Colonic mucosa (tissue), 4 donors: ENCODE data around the gene TRAF2. TPM values are rescaled to one million over a fixed set of nuclear protein-coding genes. Genes with fewer than 3 reads are reported as not detected.

Experiments used
- DNase-seq: peaks from one replicate; pipeline ENCODE4 v3.0.0-alpha.2; 2020
- H3K27ac ChIP-seq: fragments of 200-600 bp; one replicate; pipeline ENCODE4 v1.8.0; 2021
- H3K27me3 ChIP-seq: fragments of 200-600 bp; one replicate; pipeline ENCODE4 v1.8.0; 2021
- H3K36me3 ChIP-seq: fragments of 200-600 bp; one replicate; pipeline ENCODE4 v1.8.0; 2021
- H3K4me1 ChIP-seq: fragments of 200-600 bp; one replicate; pipeline ENCODE4 v1.8.0; 2021; ENCODE audit warnings: mild to moderate bottlenecking
- H3K4me3 ChIP-seq: fragments of 200-600 bp; one replicate; pipeline ENCODE4 v1.8.0; 2021
- H3K9ac ChIP-seq, 2 donors: one replicate each; pipeline ENCODE4 v1.7.0; 2013; ENCODE audit warnings: control low read depth in 2 of 2, low read depth in 2 of 2, low read length in 2 of 2
- H3K9me3 ChIP-seq: fragments of 200-600 bp; one replicate; pipeline ENCODE4 v1.8.0; 2021
- CTCF ChIP-seq: fragments of 200-600 bp; IDR thresholded peaks from one replicate; pipeline ENCODE4 v1.8.0; 2022; ENCODE audit warnings: antibody characterized with exemption, mild to moderate bottlenecking
- intact Hi-C: fragments of 100-400 bp; cut with DNase I; formaldehyde crosslinking; loops from one replicate; pipeline ENCODE4 v1.14.1; 2022
- total RNA-seq, 2 donors: library from RNA; stranded (reverse); fragmentation: NEBNext Ultra II Directional in 1 of 2; extraction: Animal tissue kit (Norgen Biotek cat#: 25700) in 1 of 2; gene quantifications; one replicate each; pipeline ENCODE4 v1.2.1, GENCODE V29; 2021
- donor health status: healthy.
- donor health status: DM: no; HTN: no; CAD: no.
- donor health status: DM: no; HTN: no; CAD: no.

Gene TRAF2
- total RNA-seq, 2 donors from 2014 or later: 22.4 to 50.6 TPM

GRCh38 chr9:136860529-136860928 is 25.8 kb upstream of the TRAF2 start:
- Histone ChIP-seq H3K27me3 (no peaks in the 10 kb centered on the region), H3K9ac (peak overlapping the region; percentile 37 to 53), H3K4me1 (peaks cover 37% of the 10 kb centered on the region), H3K27ac (peak overlapping the region; percentile 97), H3K36me3 (peaks cover 15% of the 10 kb centered on the region), H3K4me3 (no peak overlapping the region), H3K9me3 (no peaks in the 10 kb centered on the region)
- intact Hi-C loops: no loop called here
- no peak for TF ChIP-seq CTCF
- peak; percentile 58 for DNase-seq

- H3K27ac ChIP-seq: peak overlapping the region; percentile 97
- intact Hi-C loops: no loop called here
- H3K27me3 ChIP-seq: no peaks in the 10 kb centered on the region
- H3K9ac ChIP-seq: peak overlapping the region; percentile 37 to 53
- H3K4me3 ChIP-seq: no peak overlapping the region
- H3K36me3 ChIP-seq: peaks cover 15% of the 10 kb centered on the region
- no peaks in the 10 kb centered on the region for H3K9me3 ChIP-seq
- DNase-seq: peak; percentile 18
- no peak for TF ChIP-seq CTCF
- H3K4me1 ChIP-seq: peaks cover 37% of the 10 kb centered on the region
Measured at GRCh38 chr9:136860933-136861873, 25.1 kb upstream of the TRAF2 start.

- intact Hi-C loops: no loop called here
- Histone ChIP-seq H3K9ac (no peak overlapping the region), H3K36me3 (peaks cover 15% of the 10 kb centered on the region), H3K27me3 (no peaks in the 10 kb centered on the region), H3K4me1 (peaks cover 38% of the 10 kb centered on the region), H3K9me3 (no peaks in the 10 kb centered on the region), H3K4me3 (no peak overlapping the region), H3K27ac (no peak overlapping the region)
- no peak for DNase-seq
- TF ChIP-seq CTCF: no peak
Measured at GRCh38 chr9:136861874-136862457, 24.4 kb upstream of the TRAF2 start.

- H3K27ac ChIP-seq: no peak overlapping the region
- intact Hi-C loops: no loop called here
- H3K36me3 ChIP-seq: peaks cover 15% of the 10 kb centered on the region
- H3K4me3 ChIP-seq: no peak overlapping the region
- DNase-seq: no peak
- H3K4me1 ChIP-seq: peaks cover 34% of the 10 kb centered on the region
- no peaks in the 10 kb centered on the region for H3K9me3 ChIP-seq
- no peak overlapping the region for H3K9ac ChIP-seq
- no peaks in the 10 kb centered on the region for H3K27me3 ChIP-seq
- TF ChIP-seq CTCF: no peak
Measured at GRCh38 chr9:136862849-136863622, 23.3 kb upstream of the TRAF2 start.

- H3K27me3 ChIP-seq: no peaks in the 10 kb centered on the region
- H3K27ac ChIP-seq: no peak overlapping the region
- peaks cover 15% of the 10 kb centered on the region for H3K36me3 ChIP-seq
- H3K9ac ChIP-seq: no peak overlapping the region
- no peak for TF ChIP-seq CTCF
- no peak for DNase-seq
- H3K4me1 ChIP-seq: peaks cover 27% of the 10 kb centered on the region
- H3K9me3 ChIP-seq: no peaks in the 10 kb centered on the region
- intact Hi-C loops: no loop called here
- H3K4me3 ChIP-seq: no peak overlapping the region
Measured at GRCh38 chr9:136863623-136864273, 22.6 kb upstream of the TRAF2 start.
